Stimulated activated CD8-positive, alpha-beta memory T cell treated with anti-CD3 and anti-CD28 coated beads, Interleukin-4, amount 100 ng/mL, for 24 hours (primary cell): Measurements from ENCODE around the gene PTPN20.
"Not testable (repeated sequence)": the region's sequence is repeated elsewhere in the genome, so short reads cannot be mapped to it uniquely, and the experiment has no call there.

ENCODE experiments used
- DNase-seq: peaks from one replicate; pipeline ENCODE4 v3.0.0-alpha.2; 2020; ENCODE audit warnings: low read depth

PTPN20 gene

GRCh38 chr10:46911144-46911876 is at the start of gene PTPN20:
Gene PTPN20 (plus strand): TSS chr10:46911428. CDS start chr10:46932500, 21,072 bp downstream.
- DNase-seq = not testable (repeated sequence)

- not testable (repeated sequence) for DNase-seq
Measured at GRCh38 chr10:46869716-46870115, 41.5 kb upstream of the PTPN20 start.

GRCh38 chr10:46871583-46871982 is 39.6 kb upstream of the PTPN20 start:
- DNase-seq = not testable (repeated sequence)

- DNase-seq = not testable (repeated sequence)
Measured at GRCh38 chr10:46875304-46875703, 35.9 kb upstream of the PTPN20 start.

- not testable (repeated sequence) for DNase-seq
Measured at GRCh38 chr10:46876773-46877172, 34.5 kb upstream of the PTPN20 start.

GRCh38 chr10:46878761-46879160 is 32.5 kb upstream of the PTPN20 start:
- not testable (repeated sequence) for DNase-seq

GRCh38 chr10:46890813-46891611 is 20.2 kb upstream of the PTPN20 start:
- DNase-seq = not testable (repeated sequence)

- DNase-seq = not testable (repeated sequence)
Measured at GRCh38 chr10:46896762-46897692, 14.2 kb upstream of the PTPN20 start.

GRCh38 chr10:46901247-46901646 is 10.0 kb upstream of the PTPN20 start:
- not testable (repeated sequence) for DNase-seq

GRCh38 chr10:46903874-46904273 is 7.4 kb upstream of the PTPN20 start:
- DNase-seq = not testable (repeated sequence)

- DNase-seq = not testable (repeated sequence)
Measured at GRCh38 chr10:46906359-46906758, 4.9 kb upstream of the PTPN20 start.

- DNase-seq = not testable (repeated sequence)
Measured at GRCh38 chr10:46907185-46908117, 3.8 kb upstream of the PTPN20 start.

- DNase-seq = not testable (repeated sequence)
Measured at GRCh38 chr10:46922498-46922897, 11.3 kb downstream of the PTPN20 start.

- not testable (repeated sequence) for DNase-seq
Measured at GRCh38 chr10:46925156-46925555, 13.9 kb downstream of the PTPN20 start.

GRCh38 chr10:46925853-46926252 is 14.6 kb downstream of the PTPN20 start:
- not testable (repeated sequence) for DNase-seq

GRCh38 chr10:46928810-46929209 is 17.6 kb downstream of the PTPN20 start:
- DNase-seq = not testable (repeated sequence)

GRCh38 chr10:46932383-46932782 is 21.2 kb downstream of the PTPN20 start:
- DNase-seq = not testable (repeated sequence)

GRCh38 chr10:46941091-46941490 is 29.9 kb downstream of the PTPN20 start:
- DNase-seq = not testable (repeated sequence)

- not testable (repeated sequence) for DNase-seq
Measured at GRCh38 chr10:46948687-46949518, 37.7 kb downstream of the PTPN20 start.

- not testable (repeated sequence) for DNase-seq
Measured at GRCh38 chr10:46952540-46952939, 41.3 kb downstream of the PTPN20 start.
